Mesenchymal stem cell (in vitro differentiated cells and primary cell): Measurements from ENCODE around the gene BOD1L2.

ENCODE experiments used
- DNase-seq: peaks from one replicate; pipeline ENCODE4 v3.0.0-alpha.2; 2013
- H2AFZ ChIP-seq: one replicate; pipeline ENCODE4 v1.6.1; 2013; ENCODE audit warnings: low read depth, mild to moderate bottlenecking, control low read depth, inconsistent platforms, low read length, moderate library complexity
- H2AK5ac ChIP-seq: 2 replicates; pipeline ENCODE4 v1.6.1; 2013; ENCODE audit warnings: low read length, moderate library complexity, mild to moderate bottlenecking, inconsistent platforms; ENCODE audit not compliant: severe bottlenecking
- H2BK120ac ChIP-seq: one replicate; pipeline ENCODE4 v1.6.1; 2013; ENCODE audit warnings: low read depth, mild to moderate bottlenecking, inconsistent platforms, low read length, moderate library complexity
- H2BK12ac ChIP-seq, 2 experiments: one replicate each; pipeline ENCODE4 v1.6.1; 2013; ENCODE audit warnings: inconsistent platforms in 2 of 2, low read length in 2 of 2, mild to moderate bottlenecking in 2 of 2, moderate library complexity in 2 of 2, control low read depth in 1 of 2
- H2BK15ac ChIP-seq: one replicate; pipeline ENCODE4 v1.6.1; 2013; ENCODE audit warnings: mild to moderate bottlenecking, low read depth, inconsistent platforms; ENCODE audit not compliant: poor library complexity, severe bottlenecking
- H2BK5ac ChIP-seq: 2 replicates; pipeline ENCODE4 v1.6.1; 2013; ENCODE audit warnings: low read depth, mild to moderate bottlenecking, low read length, control low read depth, inconsistent platforms; ENCODE audit not compliant: poor library complexity, severe bottlenecking
- H3K14ac ChIP-seq, 2 experiments: one replicate each; pipeline ENCODE4 v1.6.1; 2013; ENCODE audit warnings: inconsistent platforms in 2 of 2, low read length in 2 of 2, control low read depth in 1 of 2, mild to moderate bottlenecking in 1 of 2, moderate library complexity in 1 of 2
- H3K18ac ChIP-seq, 2 experiments: one replicate each; pipeline ENCODE4 v1.6.1; 2013; ENCODE audit warnings: inconsistent platforms in 2 of 2, low read length in 2 of 2, control low read depth in 1 of 2, low read depth in 1 of 2, mild to moderate bottlenecking in 1 of 2
- H3K23ac ChIP-seq, 2 experiments: one replicate each; pipeline ENCODE4 v1.6.1; 2013; ENCODE audit warnings: inconsistent platforms in 2 of 2, low read length in 2 of 2, mild to moderate bottlenecking in 2 of 2, moderate library complexity in 2 of 2, control low read depth in 1 of 2
- H3K27ac ChIP-seq: 2 replicates; pipeline ENCODE4 v1.5.1; 2013; ENCODE audit warnings: mild to moderate bottlenecking, moderate library complexity, low read length, control low read depth, inconsistent platforms; ENCODE audit not compliant: poor library complexity, severe bottlenecking
- H3K27me3 ChIP-seq, 2 experiments: 2 replicates each; pipeline versions ENCODE4 v1.6.1 to v1.7.0; 2013; ENCODE audit warnings: low read length in 2 of 2, mild to moderate bottlenecking in 2 of 2, moderate library complexity in 2 of 2, control low read depth in 1 of 2, inconsistent platforms in 1 of 2; ENCODE audit not compliant: control insufficient read depth in 1 of 2, insufficient read depth in 1 of 2
- H3K36me3 ChIP-seq, 2 experiments: 2 replicates each; pipeline versions ENCODE4 v1.6.1 to v1.7.0; 2013; ENCODE audit warnings: low read length in 2 of 2, control low read depth in 1 of 2, inconsistent platforms in 1 of 2, low read depth in 1 of 2, mild to moderate bottlenecking in 1 of 2; ENCODE audit not compliant: insufficient read depth in 2 of 2, control insufficient read depth in 1 of 2
- H3K4ac ChIP-seq, 2 experiments: one replicate each; pipeline ENCODE4 v1.6.1; 2013; ENCODE audit warnings: inconsistent platforms in 2 of 2, low read length in 2 of 2, mild to moderate bottlenecking in 2 of 2, moderate library complexity in 2 of 2, control low read depth in 1 of 2, low read depth in 1 of 2
- H3K4me1 ChIP-seq: 2 replicates; pipeline ENCODE4 v1.6.1; 2013; ENCODE audit warnings: low read depth, low read length, control low read depth; ENCODE audit not compliant: control insufficient read depth, insufficient read depth
- H3K4me2 ChIP-seq: 2 replicates; pipeline ENCODE4 v1.6.1; 2013; ENCODE audit warnings: low read length, mild to moderate bottlenecking, inconsistent platforms; ENCODE audit not compliant: poor library complexity, severe bottlenecking
- H3K4me3 ChIP-seq, 2 experiments: 2 replicates each; pipeline versions ENCODE4 v1.5.1 to v1.7.0; 2013; ENCODE audit warnings: low read length in 2 of 2, mild to moderate bottlenecking in 2 of 2, control low read depth in 1 of 2, low read depth in 1 of 2; ENCODE audit not compliant: insufficient read depth in 1 of 2
- H3K79me1 ChIP-seq: replicated peaks from 2 replicates; pipeline ENCODE4 v1.6.1; 2013; ENCODE audit warnings: mild to moderate bottlenecking, control low read depth, low read length, inconsistent platforms; ENCODE audit not compliant: poor library complexity, severe bottlenecking
- H3K9ac ChIP-seq: 2 replicates; pipeline ENCODE4 v1.7.0; 2013; ENCODE audit warnings: mild to moderate bottlenecking, low read length, moderate library complexity
- H3K9me3 ChIP-seq: 2 replicates; pipeline ENCODE4 v1.7.0; 2013; ENCODE audit warnings: mild to moderate bottlenecking, low read length; ENCODE audit not compliant: control insufficient read depth
- H4K8ac ChIP-seq: one replicate; pipeline ENCODE4 v1.6.1; 2013; ENCODE audit warnings: inconsistent platforms, mild to moderate bottlenecking, low read length, moderate library complexity
- H4K91ac ChIP-seq: one replicate; pipeline ENCODE4 v1.6.1; 2013; ENCODE audit warnings: mild to moderate bottlenecking, low read length, inconsistent platforms
- WGBS: methylation state at CpG from one replicate; pipeline ENCODE4 v1.1.7; 2013; ENCODE audit warnings: mixed read lengths; 5-methylcytosine and 5-hydroxymethylcytosine counted together

Gene BOD1L2

GRCh38 chr18:57143265-57143664 is 3.6 kb upstream of the BOD1L2 start:
- 28% methylated on average over 1 of the region's 1 CpG for WGBS

GRCh38 chr18:57148263-57148662 is 1.4 kb downstream of the BOD1L2 start:
- Histone ChIP-seq H3K18ac (no peak overlapping the region), H3K14ac (no peak overlapping the region), H3K27ac (no peak overlapping the region), H3K4ac (no peak overlapping the region), H3K79me1 (no peaks in the 10 kb centered on the region), H4K8ac (no peak overlapping the region), H2BK15ac (no peak overlapping the region), H4K91ac (no peak overlapping the region), H3K9me3 (no peaks in the 10 kb centered on the region), H3K23ac (no peak overlapping the region), H3K4me2 (no peak overlapping the region), H3K4me3 (no peak overlapping the region), H3K27me3 (peaks cover 8 to 9% of the 10 kb centered on the region in 2 experiments), H3K36me3 (no peaks in the 10 kb centered on the region), H2BK5ac (no peak overlapping the region), H2BK120ac (no peak overlapping the region), H2AK5ac (no peak overlapping the region), H2BK12ac (no peak overlapping the region), H3K9ac (no peak overlapping the region), H3K4me1 (no peaks in the 10 kb centered on the region), H2AFZ (no peak overlapping the region)
- WGBS, result 27% methylated on average over 1 of the region's 1 CpG
- DNase-seq, result no peak

More at GRCh38 chr18:57143265-57143664, 3.6 kb upstream of the BOD1L2 start:
- H2AFZ ChIP-seq, result no peak overlapping the region
- H3K9me3 ChIP-seq, result no peaks in the 10 kb centered on the region
- no peak overlapping the region for H3K4me3 ChIP-seq
- H4K8ac ChIP-seq, result no peak overlapping the region
- no peak overlapping the region for H3K23ac ChIP-seq
- no peak overlapping the region for H3K4me2 ChIP-seq
- no peaks in the 10 kb centered on the region for H3K36me3 ChIP-seq
- no peak overlapping the region for H3K9ac ChIP-seq
- no peak overlapping the region for H3K27ac ChIP-seq
- no peaks in the 10 kb centered on the region for H3K79me1 ChIP-seq
- H2BK5ac ChIP-seq, result no peak overlapping the region
- no peak overlapping the region for H3K18ac ChIP-seq
- H2AK5ac ChIP-seq, result no peak overlapping the region
- no peak overlapping the region for H2BK12ac ChIP-seq
- no peak overlapping the region for H3K14ac ChIP-seq
- H2BK120ac ChIP-seq, result no peak overlapping the region
- H2BK15ac ChIP-seq, result no peak overlapping the region
- peaks cover 0 to 12% of the 10 kb centered on the region in 2 experiments for H3K27me3 ChIP-seq
- H4K91ac ChIP-seq, result no peak overlapping the region
- H3K4me1 ChIP-seq, result no peaks in the 10 kb centered on the region
- DNase-seq, result no peak
- no peak overlapping the region for H3K4ac ChIP-seq

GRCh38 chr18:57149051-57149450 is 2.2 kb downstream of the BOD1L2 start:
- H2BK12ac ChIP-seq, result no peak overlapping the region
- peaks cover 8 to 9% of the 10 kb centered on the region in 2 experiments for H3K27me3 ChIP-seq
- DNase-seq, result no peak
- no peak overlapping the region for H3K9ac ChIP-seq
- no peak overlapping the region for H4K91ac ChIP-seq
- H3K27ac ChIP-seq, result no peak overlapping the region
- H3K4me2 ChIP-seq, result no peak overlapping the region
- no peak overlapping the region for H2BK15ac ChIP-seq
- H3K23ac ChIP-seq, result no peak overlapping the region
- no peak overlapping the region for H2AFZ ChIP-seq
- no peaks in the 10 kb centered on the region for H3K79me1 ChIP-seq
- H3K4me1 ChIP-seq, result no peaks in the 10 kb centered on the region
- 53% methylated on average over 1 of the region's 1 CpG for WGBS
- no peak overlapping the region for H2BK120ac ChIP-seq
- H3K36me3 ChIP-seq, result no peaks in the 10 kb centered on the region
- no peak overlapping the region for H3K18ac ChIP-seq
- no peak overlapping the region for H3K14ac ChIP-seq
- no peak overlapping the region for H2BK5ac ChIP-seq
- H3K4ac ChIP-seq, result no peak overlapping the region
- no peak overlapping the region for H4K8ac ChIP-seq
- H3K9me3 ChIP-seq, result no peaks in the 10 kb centered on the region
- no peak overlapping the region for H2AK5ac ChIP-seq
- H3K4me3 ChIP-seq, result no peak overlapping the region

GRCh38 chr18:57149531-57149930 is 2.6 kb downstream of the BOD1L2 start:
- no peak for DNase-seq
- Histone ChIP-seq H3K27me3 (peaks cover 8 to 9% of the 10 kb centered on the region in 2 experiments), H3K4me1 (no peaks in the 10 kb centered on the region), H2AFZ (no peak overlapping the region), H3K18ac (no peak overlapping the region), H3K79me1 (no peaks in the 10 kb centered on the region), H3K4me3 (no peak overlapping the region), H3K23ac (no peak overlapping the region), H4K91ac (no peak overlapping the region), H2AK5ac (no peak overlapping the region), H2BK15ac (no peak overlapping the region), H3K4me2 (no peak overlapping the region), H3K9ac (no peak overlapping the region), H2BK5ac (no peak overlapping the region), H3K36me3 (no peaks in the 10 kb centered on the region), H4K8ac (no peak overlapping the region), H2BK120ac (no peak overlapping the region), H3K27ac (no peak overlapping the region), H3K4ac (no peak overlapping the region), H3K9me3 (no peaks in the 10 kb centered on the region), H2BK12ac (no peak overlapping the region), H3K14ac (no peak overlapping the region)
- 58% methylated on average over 2 of the region's 4 CpGs for WGBS
